Aorta (tissue), 5 donors: ENCODE results near the gene LIMK2. TPM values are rescaled to one million over a fixed set of nuclear protein-coding genes. Genes with fewer than 3 reads are reported as not detected.

Experiments used
- ATAC-seq: fragments of 200-7000 bp; cut with Tn5 transposase; one replicate; pipeline ENCODE4 v1.9.1; 2022; ENCODE audit warnings: moderate library complexity; ENCODE audit not compliant: low FRiP score
- DNase-seq, 2 donors: peaks; one replicate each; pipeline ENCODE4 v3.0.0-alpha.2; 2020
- H3K27ac ChIP-seq, 2 donors: one replicate each; pipeline ENCODE4 v1.5.1; 2013; ENCODE audit warnings: low read length in 2 of 2, mild to moderate bottlenecking in 2 of 2, moderate library complexity in 2 of 2, control low read depth in 1 of 2, inconsistent platforms in 1 of 2, low read depth in 1 of 2
- H3K27me3 ChIP-seq, 2 donors: one replicate each; pipeline ENCODE4 v1.6.1; 2013; ENCODE audit warnings: control low read depth in 1 of 2, low read length in 1 of 2, mild to moderate bottlenecking in 1 of 2, moderate library complexity in 1 of 2; ENCODE audit not compliant: insufficient read depth in 2 of 2, control insufficient read depth in 1 of 2
- H3K36me3 ChIP-seq, 2 donors: one replicate each; pipeline ENCODE4 v1.6.1; 2013; ENCODE audit warnings: control low read depth in 1 of 2, low read length in 1 of 2, mild to moderate bottlenecking in 1 of 2; ENCODE audit not compliant: insufficient read depth in 2 of 2, control insufficient read depth in 1 of 2
- H3K4me1 ChIP-seq, 2 donors: one replicate each; pipeline ENCODE4 v1.6.1; 2013; ENCODE audit warnings: low read length in 2 of 2, control low read depth in 1 of 2, mild to moderate bottlenecking in 1 of 2, moderate library complexity in 1 of 2; ENCODE audit not compliant: insufficient read depth in 2 of 2, control insufficient read depth in 1 of 2
- H3K4me3 ChIP-seq, 2 donors: one replicate each; pipeline ENCODE4 v1.5.1; 2013; ENCODE audit warnings: low read length in 2 of 2, control low read depth in 1 of 2, mild to moderate bottlenecking in 1 of 2
- H3K9me3 ChIP-seq: one replicate; pipeline ENCODE4 v1.6.1; 2013; ENCODE audit warnings: mild to moderate bottlenecking, low read length; ENCODE audit not compliant: control insufficient read depth
- WGBS, 2 donors: extraction: QIAGEN DNeasy Blood & Tissue Kit; methylation state at CpG; one replicate each; pipeline ENCODE4 v1.1.7; 2013; 5-methylcytosine and 5-hydroxymethylcytosine counted together
- intact Hi-C, 2 donors: fragments of 100-400 bp; cut with DNase I; formaldehyde crosslinking; loops; one replicate each; pipeline versions ENCODE4 v1.14.2 to v1.15.0; 2022
- polyA plus RNA-seq, 2 donors: library from polyadenylated mRNA; stranded (reverse); fragments of 200-250 nt; gene quantifications; one replicate each; pipeline ENCODE4 v1.2.3, GENCODE V29; 2013
- total RNA-seq, 2 donors: library from RNA; stranded (reverse); fragmentation: NEBNext Ultra II Directional; extraction: Animal tissue kit (Norgen Biotek cat#: 25700); gene quantifications; one replicate each; pipeline ENCODE4 v1.2.1, GENCODE V29; 2021
- donor health status: healthy with polysubstance abuse.
- donor health status: Bipolar disorder and iron deficiency.
- donor health status: DM: no; HTN: no; CAD: no.
- donor health status: DM: no; HTN: no; CAD: no.
- donor health status: DM: yes; HTN: yes; CAD: no.

LIMK2 gene
- total and polyA plus RNA-seq, 4 donors = 10.9 to 55.2 (median 32.1) TPM

- ATAC-seq = no peak
- Histone ChIP-seq H3K27me3 (no peaks in the 10 kb centered on the region), H3K4me3 (no peak overlapping the region), H3K27ac (no peak overlapping the region), H3K9me3 (no peaks in the 10 kb centered on the region), H3K4me1 (no peaks in the 10 kb centered on the region), H3K36me3 (no peaks in the 10 kb centered on the region)
- 93 to 95% methylated on average over 4 of the region's 4 CpGs for WGBS, 2 donors
- no peak for DNase-seq
- intact Hi-C loops = no loop called here
Measured at GRCh38 chr22:31321421-31321820, 109.3 kb downstream of the LIMK2 start.

- H3K4me3 ChIP-seq = no peak overlapping the region
- no peak for DNase-seq
- no peak overlapping the region for H3K27ac ChIP-seq
- no peaks in the 10 kb centered on the region for H3K36me3 ChIP-seq
- H3K4me1 ChIP-seq = no peaks in the 10 kb centered on the region
- no peaks in the 10 kb centered on the region for H3K27me3 ChIP-seq
- WGBS, 2 donors = 82 to 85% methylated on average over 8 of the region's 8 CpGs
- no peak for ATAC-seq
- intact Hi-C loops = no loop called here
- H3K9me3 ChIP-seq = no peaks in the 10 kb centered on the region
Measured at GRCh38 chr22:31323578-31324550, 111.8 kb downstream of the LIMK2 start.

- Histone ChIP-seq H3K4me1 (no peaks in the 10 kb centered on the region), H3K27me3 (no peaks in the 10 kb centered on the region), H3K36me3 (no peaks in the 10 kb centered on the region), H3K27ac (no peak overlapping the region), H3K9me3 (no peaks in the 10 kb centered on the region), H3K4me3 (no peak overlapping the region)
- DNase-seq (no peak), ATAC-seq (no peak)
- WGBS, 2 donors = 94% methylated on average over 9 of the region's 9 CpGs
- intact Hi-C loops = no loop called here
Measured at GRCh38 chr22:31326877-31327276, 114.8 kb downstream of the LIMK2 start.

GRCh38 chr22:31327806-31328543, 115.9 kb downstream of the LIMK2 start:
- intact Hi-C loops = no loop called here
- no peak overlapping the region for H3K27ac ChIP-seq
- no peaks in the 10 kb centered on the region for H3K9me3 ChIP-seq
- H3K27me3 ChIP-seq = no peaks in the 10 kb centered on the region
- H3K4me3 ChIP-seq = no peak overlapping the region
- H3K4me1 ChIP-seq = no peaks in the 10 kb centered on the region
- peak; percentile 75 for ATAC-seq
- 82 to 85% methylated on average over 8 to 9 of the region's 9 CpGs for WGBS, 2 donors
- peaks cover 0 to 3% of the 10 kb centered on the region in 2 donors for H3K36me3 ChIP-seq
- DNase-seq = peak in 1 of 2 donors; percentile 61

- H3K27me3 ChIP-seq = no peaks in the 10 kb centered on the region
- H3K9me3 ChIP-seq = no peaks in the 10 kb centered on the region
- 93 to 94% methylated on average over 13 of the region's 13 CpGs for WGBS, 2 donors
- H3K4me3 ChIP-seq = no peak overlapping the region
- H3K27ac ChIP-seq = no peak overlapping the region
- ATAC-seq = no peak
- H3K4me1 ChIP-seq = no peaks in the 10 kb centered on the region
- intact Hi-C loops = no loop called here
- peaks cover 0 to 3% of the 10 kb centered on the region in 2 donors for H3K36me3 ChIP-seq
- no peak for DNase-seq
Measured at GRCh38 chr22:31328544-31328960, 116.5 kb downstream of the LIMK2 start.

- Histone ChIP-seq H3K27ac (no peak overlapping the region), H3K4me1 (no peaks in the 10 kb centered on the region), H3K4me3 (no peak overlapping the region), H3K36me3 (peaks cover 0 to 5% of the 10 kb centered on the region in 2 donors), H3K27me3 (no peaks in the 10 kb centered on the region), H3K9me3 (no peaks in the 10 kb centered on the region)
- no peak for ATAC-seq
- WGBS, 2 donors = 84 to 85% methylated on average over 4 of the region's 4 CpGs
- intact Hi-C loops = no loop called here
- DNase-seq = no peak
Measured at GRCh38 chr22:31329029-31329428, 116.9 kb downstream of the LIMK2 start.

Other genes with a start within 250 kb of the LIMK2 start
- gene MORC2, start 243.5 kb upstream of the LIMK2 start, total RNA-seq = 10 to 100 TPM; 28.3 to 37.7 TPM
- gene MORC2, start 243.5 kb upstream of the LIMK2 start, polyA plus RNA-seq = 10 to 100 TPM in 1 of 2 donors, 1 to 10 TPM in 1; 7.8 to 29.7 TPM
- 10 to 100 TPM; 86.1 to 89.4 TPM for gene TUG1, start 243.0 kb upstream of the LIMK2 start, total RNA-seq
- gene TUG1, start 243.0 kb upstream of the LIMK2 start, polyA plus RNA-seq = 10 to 100 TPM; 10.6 to 68.0 TPM
- gene SMTN, start 131.0 kb upstream of the LIMK2 start, total RNA-seq = 1,000 to 10,000 TPM in 1 of 2 donors, 100 to 1,000 TPM in 1; 588 to 1,240 TPM
- 100 to 1,000 TPM in 1 of 2 donors, 10 to 100 TPM in 1; 97.7 to 554 TPM for gene SMTN, start 131.0 kb upstream of the LIMK2 start, polyA plus RNA-seq
- 100 to 1,000 TPM; 368 to 526 TPM for gene SELENOM, start 104.7 kb upstream of the LIMK2 start, total RNA-seq
- gene SELENOM, start 104.7 kb upstream of the LIMK2 start, polyA plus RNA-seq = 1,000 to 10,000 TPM in 1 of 2 donors, 100 to 1,000 TPM in 1; 806 to 1,228 TPM
- 1 to 10 TPM; 2.4 to 3.3 TPM for gene INPP5J, start 89.3 kb upstream of the LIMK2 start, total RNA-seq
- gene INPP5J, start 89.3 kb upstream of the LIMK2 start, polyA plus RNA-seq = 1 to 10 TPM; 7.6 to 8.3 TPM
- not detected for gene PLA2G3, start 71.8 kb upstream of the LIMK2 start, total RNA-seq
- under 1 TPM in 1 of 2 donors, not detected in 1; 0.33 TPM for gene PLA2G3, start 71.8 kb upstream of the LIMK2 start, polyA plus RNA-seq
- 10 to 100 TPM; 42.8 to 62.5 TPM for gene RNF185, start 52.1 kb upstream of the LIMK2 start, total RNA-seq
- gene RNF185, start 52.1 kb upstream of the LIMK2 start, polyA plus RNA-seq = 10 to 100 TPM; 26.3 to 36.1 TPM
- 10 to 100 TPM; 14.1 to 41.6 TPM for gene PIK3IP1, start 80.2 kb downstream of the LIMK2 start, total RNA-seq
- gene PIK3IP1, start 80.2 kb downstream of the LIMK2 start, polyA plus RNA-seq = 10 to 100 TPM; 16.8 to 44.9 TPM
- 10 to 100 TPM; 14.1 to 17.6 TPM for gene PATZ1, start 134.0 kb downstream of the LIMK2 start, total RNA-seq
- gene PATZ1, start 134.0 kb downstream of the LIMK2 start, polyA plus RNA-seq = 10 to 100 TPM in 1 of 2 donors, 1 to 10 TPM in 1; 3.3 to 11.5 TPM
- 10 to 100 TPM; 34.4 to 37.2 TPM for gene DRG1, start 187.3 kb downstream of the LIMK2 start, total RNA-seq
- 10 to 100 TPM; 45.2 to 58.2 TPM for gene DRG1, start 187.3 kb downstream of the LIMK2 start, polyA plus RNA-seq